ENCODE measurements around the gene MYO5B. TPM values are rescaled to one million over a fixed set of nuclear protein-coding genes. Genes with fewer than 3 reads are reported as not detected.
"Not testable (repeated sequence)": the region's sequence is repeated elsewhere in the genome, so short reads cannot be mapped to it uniquely, and the experiment has no call there.

Gene MYO5B
- total RNA-seq, 4 donors from 2014 or later = 0.05 to 0.60 (median 0.35) TPM

DNA sequence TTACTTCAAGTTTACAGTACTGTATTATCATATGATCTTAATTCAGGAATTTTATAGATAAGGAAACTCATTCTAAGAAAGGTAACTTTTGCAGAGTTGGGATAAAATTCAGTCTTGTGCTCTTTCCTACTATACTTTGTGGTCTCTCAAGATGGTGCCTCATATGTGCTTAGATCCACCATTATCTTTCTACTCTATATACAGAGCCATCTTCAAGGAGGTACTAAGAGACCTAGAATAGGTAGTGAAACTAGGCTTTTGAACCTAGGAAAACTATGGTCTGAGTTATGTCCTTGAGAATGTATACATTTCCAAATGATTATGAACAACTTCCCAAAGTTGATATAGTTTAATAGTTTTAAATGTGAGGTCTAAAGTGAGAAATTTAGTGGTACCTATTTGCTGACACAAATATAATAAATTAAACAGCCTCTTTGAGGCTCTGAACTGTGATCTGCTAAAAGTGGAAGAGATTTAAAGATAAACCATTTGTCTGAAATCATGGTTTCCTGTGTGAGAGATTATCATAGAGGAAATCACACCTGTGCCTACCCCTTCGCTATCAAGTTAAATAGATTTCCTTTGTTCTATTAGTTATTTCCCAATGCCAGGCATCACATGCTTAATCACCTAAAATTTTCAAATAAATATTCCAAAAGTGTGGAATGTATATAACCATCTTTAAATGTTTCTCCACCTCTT lies 408.8 kb downstream of the MYO5B start:
- Histone ChIP-seq H3K4me1 (peaks cover 3 to 11% of the 10 kb centered on the region in 2 donors), H3K27ac (no peak overlapping the region), H3K4me3 (no peak overlapping the region), H3K36me3 (peaks cover 0 to 48% of the 10 kb centered on the region in 2 donors), H3K27me3 (no peaks in the 10 kb centered on the region), H3K9me3 (no peaks in the 10 kb centered on the region)
- ATAC-seq (no peak), DNase-seq (no peak)
- intact Hi-C loops (cut with DNase I; ENCODE audit: low total_unique reads) (no loop called here), in situ Hi-C loops (cut with MboI; ENCODE audit: low sequenced_read_pairs in 4 of 4) (no loop called here)
- no peak for TF ChIP-seq POLR2A (IDR thresholded peaks at IDR 0.05)
- TF ChIP-seq, protein P1, sequence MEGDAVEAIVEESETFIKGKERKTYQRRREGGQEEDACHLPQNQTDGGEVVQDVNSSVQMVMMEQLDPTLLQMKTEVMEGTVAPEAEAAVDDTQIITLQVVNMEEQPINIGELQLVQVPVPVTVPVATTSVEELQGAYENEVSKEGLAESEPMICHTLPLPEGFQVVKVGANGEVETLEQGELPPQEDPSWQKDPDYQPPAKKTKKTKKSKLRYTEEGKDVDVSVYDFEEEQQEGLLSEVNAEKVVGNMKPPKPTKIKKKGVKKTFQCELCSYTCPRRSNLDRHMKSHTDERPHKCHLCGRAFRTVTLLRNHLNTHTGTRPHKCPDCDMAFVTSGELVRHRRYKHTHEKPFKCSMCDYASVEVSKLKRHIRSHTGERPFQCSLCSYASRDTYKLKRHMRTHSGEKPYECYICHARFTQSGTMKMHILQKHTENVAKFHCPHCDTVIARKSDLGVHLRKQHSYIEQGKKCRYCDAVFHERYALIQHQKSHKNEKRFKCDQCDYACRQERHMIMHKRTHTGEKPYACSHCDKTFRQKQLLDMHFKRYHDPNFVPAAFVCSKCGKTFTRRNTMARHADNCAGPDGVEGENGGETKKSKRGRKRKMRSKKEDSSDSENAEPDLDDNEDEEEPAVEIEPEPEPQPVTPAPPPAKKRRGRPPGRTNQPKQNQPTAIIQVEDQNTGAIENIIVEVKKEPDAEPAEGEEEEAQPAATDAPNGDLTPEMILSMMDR (IDR thresholded peaks at IDR 0.05 in 4 of 5, conservative IDR thresholded peaks at IDR 0.05 in 1 of 5) = no peak

DNA sequence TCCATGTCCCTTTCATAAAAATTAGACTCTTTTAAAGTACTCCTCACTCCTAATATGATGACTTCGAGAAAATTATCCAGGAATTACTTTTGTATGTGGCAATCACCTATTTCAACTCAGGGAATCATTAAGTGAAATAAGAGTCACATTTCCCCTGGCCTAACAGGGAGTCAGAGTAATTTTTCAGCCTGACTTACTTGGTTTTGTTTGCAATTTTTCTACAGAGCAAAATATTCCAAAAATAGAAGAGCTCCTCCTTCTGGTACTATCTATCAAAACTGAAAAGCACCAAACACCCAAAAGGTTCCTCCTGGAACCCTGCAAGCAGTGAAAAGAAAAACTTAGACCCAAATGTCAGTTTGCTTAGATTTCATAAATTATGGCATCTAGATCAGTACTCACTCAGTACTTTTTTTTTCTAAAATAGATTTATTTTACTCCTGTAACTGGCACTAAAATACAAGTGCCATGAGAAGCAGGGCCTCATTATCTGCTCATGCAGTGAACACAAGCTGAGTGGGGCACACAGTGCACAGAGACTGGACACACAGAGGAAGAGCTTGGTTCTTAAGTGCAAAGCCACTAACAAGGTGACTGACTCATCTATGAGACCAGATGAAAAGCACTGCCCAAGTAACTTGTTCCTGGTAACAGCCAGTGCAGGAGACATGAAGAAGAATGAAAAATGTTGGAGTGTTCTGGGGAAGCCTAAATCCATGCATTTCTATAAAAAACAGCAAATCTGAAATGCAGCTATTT lies 410.3 kb downstream of the MYO5B start:
- Histone ChIP-seq H3K9me3 (no peaks in the 10 kb centered on the region), H3K4me3 (no peak overlapping the region), H3K36me3 (peaks cover 0 to 43% of the 10 kb centered on the region in 2 donors), H3K4me1 (peaks cover 3 to 11% of the 10 kb centered on the region in 2 donors), H3K27ac (peak overlapping the region in 2 of 4 donors; percentile 45 to 58), H3K27me3 (no peaks in the 10 kb centered on the region)
- DNase-seq = no peak
- in situ Hi-C loops (cut with MboI; ENCODE audit: low sequenced_read_pairs in 4 of 4) (no loop called here), intact Hi-C loops (cut with DNase I; ENCODE audit: low total_unique reads) (no loop called here)
- ATAC-seq = peak in 1 of 2 donors; percentile 61
- TF ChIP-seq, protein P1 (IDR thresholded peaks at IDR 0.05 in 4 of 5, conservative IDR thresholded peaks at IDR 0.05 in 1 of 5) = peak in 2 of 5 experiments; percentile 9 to 16
- TF ChIP-seq POLR2A (IDR thresholded peaks at IDR 0.05) = no peak

DNA sequence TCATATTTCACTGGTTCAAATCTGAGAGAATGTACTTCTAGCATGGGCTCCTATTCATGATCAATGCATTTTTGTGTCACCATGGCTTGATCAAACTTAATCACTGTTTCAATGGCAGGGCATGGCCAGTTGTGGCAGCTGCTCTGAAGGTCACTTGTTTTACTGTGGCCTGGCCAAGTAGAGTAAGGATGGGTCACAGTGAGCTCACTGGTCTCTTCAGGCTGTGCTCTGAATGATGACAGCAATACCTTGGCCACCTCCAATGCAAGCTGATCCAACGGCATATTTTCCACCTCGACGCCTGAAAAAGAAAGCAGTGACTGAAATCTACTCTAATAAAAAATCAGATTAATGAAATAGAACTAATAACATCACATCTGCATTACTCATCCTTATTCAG lies 411.3 kb downstream of the MYO5B start:
- intact Hi-C loops (cut with DNase I; ENCODE audit: low total_unique reads); DNase-seq; in situ Hi-C loops (cut with MboI; ENCODE audit: low sequenced_read_pairs in 4 of 4); H3K9me3 ChIP-seq; H3K27me3 ChIP-seq; H3K4me3 ChIP-seq: not testable (repeated sequence)
- Histone ChIP-seq H3K4me1 (peaks cover 3 to 11% of the 10 kb centered on the region in 2 donors), H3K36me3 (peaks cover 0 to 42% of the 10 kb centered on the region in 2 donors), H3K27ac (peak overlapping the region in 2 of 4 donors; percentile 45 to 58)
- ATAC-seq = peak in 1 of 2 donors; percentile 70

DNA sequence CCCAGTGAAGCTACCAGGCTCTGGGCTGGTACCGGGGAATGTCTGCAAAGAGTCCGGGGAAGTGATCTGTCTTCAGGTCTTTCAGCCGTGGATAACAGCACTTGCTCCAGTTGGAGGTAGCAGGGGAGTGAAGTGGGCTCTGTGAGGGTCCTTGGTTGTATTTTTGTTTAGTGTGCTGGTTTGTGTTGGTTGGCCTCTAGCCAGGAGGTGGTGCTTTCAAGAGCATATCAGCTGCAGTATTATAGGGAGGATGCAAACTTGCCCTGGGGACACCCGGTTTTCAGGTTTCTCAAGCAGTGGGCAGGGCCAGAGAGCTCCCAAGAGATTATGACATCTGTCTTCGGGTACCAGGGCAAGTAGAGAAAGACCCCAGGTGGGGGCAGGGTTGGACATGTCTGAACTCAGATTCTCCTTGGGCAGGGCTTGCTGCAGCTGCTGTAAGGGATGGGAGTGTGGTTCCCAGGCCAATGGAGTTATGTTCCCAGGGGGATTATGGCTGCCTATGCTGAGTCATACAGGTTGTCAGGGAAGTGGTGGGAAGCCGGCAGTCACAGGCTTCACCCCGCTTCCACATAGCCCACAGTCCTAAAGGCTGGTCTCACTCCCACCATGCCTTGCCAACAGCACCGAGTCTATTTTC lies 416.0 kb downstream of the MYO5B start:
- no peak for ATAC-seq
- intact Hi-C loops (cut with DNase I; ENCODE audit: low total_unique reads) (no loop called here), in situ Hi-C loops (cut with MboI; ENCODE audit: low sequenced_read_pairs in 4 of 4) (no loop called here)
- Histone ChIP-seq H3K4me3 (no peak overlapping the region), H3K36me3 (peaks cover 0 to 25% of the 10 kb centered on the region in 2 donors), H3K9me3 (no peaks in the 10 kb centered on the region), H3K27ac (no peak overlapping the region), H3K27me3 (no peaks in the 10 kb centered on the region), H3K4me1 (peaks cover 2 to 5% of the 10 kb centered on the region in 2 donors)
- no peak for DNase-seq
- TF ChIP-seq, protein P1 (IDR thresholded peaks at IDR 0.05 in 4 of 5, conservative IDR thresholded peaks at IDR 0.05 in 1 of 5) = no peak
- no peak for TF ChIP-seq POLR2A (IDR thresholded peaks at IDR 0.05)

Small RNAs within 50 kb of the gene (microRNA-seq; reads per million reads assigned to microRNA genes)
- gene MIR4320 (ENCODE audit: borderline replicate concordance in 2 of 2) = 0 reads per million in 2 donors

Other genes with a start within 250 kb of the MYO5B start
- gene CFAP53, start 71.3 kb upstream of the MYO5B start, total RNA-seq = 1 to 10 TPM in 3 of 4 donors, not detected in 1; 1.3 to 1.4 (median 1.4) TPM
- 100 to 1,000 TPM in 2 of 4 donors, 10 to 100 TPM in 2; 80.4 to 127 (median 103) TPM for gene MBD1, start 86.4 kb upstream of the MYO5B start, total RNA-seq
- gene CXXC1, start 92.5 kb upstream of the MYO5B start, total RNA-seq = 10 to 100 TPM; 21.1 to 32.0 (median 27.3) TPM
- gene SKA1, start 179.9 kb upstream of the MYO5B start, total RNA-seq = under 1 TPM in 2 of 4 donors, not detected in 2; 0.15 to 0.16 TPM